ENCODE measurements around the gene ZNF789. TPM values are rescaled to one million over a fixed set of nuclear protein-coding genes. Genes with fewer than 3 reads are reported as not detected.

ZNF789 gene
- total and polyA plus RNA-seq, 9 of the 15 experiments (the other 6 are each of a cell fraction or from before 2014, with no cell fraction given) = 6.1 to 57.0 (median 24.8) TPM

DNA sequence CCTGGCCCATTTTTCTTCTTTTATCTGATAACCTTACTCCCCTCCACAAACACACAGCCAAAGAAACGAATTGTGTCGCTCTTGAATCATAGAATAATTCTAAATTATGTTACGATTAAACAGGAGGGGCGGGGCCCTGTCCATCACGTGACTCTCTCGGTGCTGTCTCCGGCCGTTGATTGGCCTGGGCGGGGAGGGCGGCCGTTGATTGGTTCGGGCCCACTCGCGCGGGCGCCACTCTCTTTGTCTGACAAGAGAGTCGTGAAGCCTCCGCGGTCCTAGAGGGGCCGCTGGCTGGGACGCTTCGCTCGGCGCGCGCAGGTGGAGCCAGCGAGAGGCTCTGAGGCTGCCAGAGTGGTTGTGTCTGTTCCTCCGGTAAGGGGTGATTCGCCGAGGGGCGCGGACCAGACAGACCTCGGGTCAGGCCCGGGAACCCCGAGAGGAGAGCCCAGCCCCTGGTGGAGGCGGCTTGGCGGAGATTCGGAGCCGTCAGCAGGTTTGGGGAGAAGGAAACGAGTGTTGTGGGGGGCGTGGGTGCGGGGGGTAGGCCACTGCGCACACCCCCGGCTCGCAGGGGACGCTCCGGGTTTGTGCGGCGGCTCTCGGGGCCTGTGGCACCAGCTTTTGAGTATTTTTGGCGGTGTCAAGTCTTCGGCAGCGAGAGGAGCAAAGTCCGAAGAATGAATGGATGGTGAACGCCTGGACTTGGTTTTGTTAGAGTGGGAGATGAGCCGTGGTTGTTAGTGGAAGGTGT, at the start of gene ZNF789 (continued):
- TF ChIP-seq MTF1 (CRISPR knock-in tag; IDR thresholded peaks at IDR 0.05; ENCODE audit: borderline replicate concordance) = no peak
- TF ChIP-seq KLF6 (CRISPR knock-in tag; IDR thresholded peaks at IDR 0.05; ENCODE audit: borderline replicate concordance) = no peak; the same call in 1 of the 2 replicates
- TF ChIP-seq, protein P1, sequence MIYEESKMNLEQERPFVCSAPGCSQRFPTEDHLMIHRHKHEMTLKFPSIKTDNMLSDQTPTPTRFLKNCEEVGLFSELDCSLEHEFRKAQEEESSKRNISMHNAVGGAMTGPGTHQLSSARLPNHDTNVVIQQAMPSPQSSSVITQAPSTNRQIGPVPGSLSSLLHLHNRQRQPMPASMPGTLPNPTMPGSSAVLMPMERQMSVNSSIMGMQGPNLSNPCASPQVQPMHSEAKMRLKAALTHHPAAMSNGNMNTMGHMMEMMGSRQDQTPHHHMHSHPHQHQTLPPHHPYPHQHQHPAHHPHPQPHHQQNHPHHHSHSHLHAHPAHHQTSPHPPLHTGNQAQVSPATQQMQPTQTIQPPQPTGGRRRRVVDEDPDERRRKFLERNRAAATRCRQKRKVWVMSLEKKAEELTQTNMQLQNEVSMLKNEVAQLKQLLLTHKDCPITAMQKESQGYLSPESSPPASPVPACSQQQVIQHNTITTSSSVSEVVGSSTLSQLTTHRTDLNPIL (CRISPR knock-in tag; IDR thresholded peaks at IDR 0.05) = no peak
- TF ChIP-seq ARHGAP35 (IDR thresholded peaks at IDR 0.05; ENCODE audit: partially characterized antibody) = no peak
- peak; percentile 9 to 79; a peak in 3 of 4 replicates for TF ChIP-seq FOXK2 (conservative IDR thresholded peaks at IDR 0.05 in 1 of 2, IDR thresholded peaks at IDR 0.05 in 1 of 2; ENCODE audit: low read depth in 2 of 2)
- TF ChIP-seq DNMT1 (IDR thresholded peaks at IDR 0.05) = peak; percentile 94; the same call in 1 of the 2 replicates
- no peak for TF ChIP-seq ATF1 (CRISPR knock-in tag; IDR thresholded peaks at IDR 0.05)
- peak; percentile 82 for TF ChIP-seq ATF1 (tag; IDR thresholded peaks at IDR 0.05)
- TF ChIP-seq, protein P2, sequence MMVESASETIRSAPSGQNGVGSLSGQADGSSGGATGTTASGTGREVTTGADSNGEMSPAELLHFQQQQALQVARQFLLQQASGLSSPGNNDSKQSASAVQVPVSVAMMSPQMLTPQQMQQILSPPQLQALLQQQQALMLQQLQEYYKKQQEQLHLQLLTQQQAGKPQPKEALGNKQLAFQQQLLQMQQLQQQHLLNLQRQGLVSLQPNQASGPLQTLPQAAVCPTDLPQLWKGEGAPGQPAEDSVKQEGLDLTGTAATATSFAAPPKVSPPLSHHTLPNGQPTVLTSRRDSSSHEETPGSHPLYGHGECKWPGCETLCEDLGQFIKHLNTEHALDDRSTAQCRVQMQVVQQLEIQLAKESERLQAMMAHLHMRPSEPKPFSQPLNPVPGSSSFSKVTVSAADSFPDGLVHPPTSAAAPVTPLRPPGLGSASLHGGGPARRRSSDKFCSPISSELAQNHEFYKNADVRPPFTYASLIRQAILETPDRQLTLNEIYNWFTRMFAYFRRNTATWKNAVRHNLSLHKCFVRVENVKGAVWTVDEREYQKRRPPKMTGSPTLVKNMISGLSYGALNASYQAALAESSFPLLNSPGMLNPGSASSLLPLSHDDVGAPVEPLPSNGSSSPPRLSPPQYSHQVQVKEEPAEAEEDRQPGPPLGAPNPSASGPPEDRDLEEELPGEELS (CRISPR knock-in tag; IDR thresholded peaks at IDR 0.05; ENCODE audit: borderline replicate concordance) = no peak
- peak; percentile 88 for TF ChIP-seq SREBF1 (IDR thresholded peaks at IDR 0.05; ENCODE audit: borderline replicate concordance, low read depth, low read length)
- no peak for TF ChIP-seq PHTF2 (CRISPR knock-in tag; IDR thresholded peaks at IDR 0.05)
- TF ChIP-seq MTA2 (IDR thresholded peaks at IDR 0.05; ENCODE audit: low read depth) = no peak
- no peak for TF ChIP-seq SOX6 (IDR thresholded peaks at IDR 0.05)
- no peak for TF ChIP-seq LCOR (CRISPR knock-in tag; IDR thresholded peaks at IDR 0.05)
- peak; percentile 87 for TF ChIP-seq PCBP1 (IDR thresholded peaks at IDR 0.05; ENCODE audit: low read depth, low read length, poor library complexity, severe bottlenecking)
- no peak for TF ChIP-seq ZC3H8 (IDR thresholded peaks at IDR 0.05)
- no peak for TF ChIP-seq TRIM28 (IDR thresholded peaks at IDR 0.05)
- TF ChIP-seq MECOM (CRISPR knock-in tag; IDR thresholded peaks at IDR 0.05) = no peak
- peak; percentile 58 for TF ChIP-seq ATF7 (IDR thresholded peaks at IDR 0.05)
- TF ChIP-seq RBM15 (IDR thresholded peaks at IDR 0.05; ENCODE audit: insufficient read depth, low read length) = no peak
- 0 out of 2 replicates have a peak, but pooled peaks have one; percentile 22 for TF ChIP-seq STAT6 (CRISPR knock-in tag; IDR thresholded peaks at IDR 0.05)
- TF ChIP-seq MAFK (IDR thresholded peaks at IDR 0.05; ENCODE audit: low read length) = no peak
- no peak for TF ChIP-seq ZNF239 (CRISPR knock-in tag; IDR thresholded peaks at IDR 0.05)
- no peak for TF ChIP-seq EZH2 (IDR thresholded peaks at IDR 0.05; ENCODE audit: borderline replicate concordance, low read depth, low read length)
- TF ChIP-seq ZKSCAN8 (CRISPR knock-in tag; IDR thresholded peaks at IDR 0.05) = no peak
- TF ChIP-seq GTF2F1 (IDR thresholded peaks at IDR 0.05; ENCODE audit: low read depth, low read length) = peak; percentile 36; the same call in 1 of the 2 replicates

All from K562 (cell line).